Rectal smooth muscle tissue (tissue), 1 donor: ENCODE data around the gene ATP13A3.
"Not testable (repeated sequence)": the region's sequence is repeated elsewhere in the genome, so short reads cannot be mapped to it uniquely, and the experiment has no call there.

Experiments
- H3K27ac ChIP-seq: one replicate; pipeline ENCODE4 v1.7.0; 2013; ENCODE audit warnings: low read depth, low read length, inconsistent platforms
- H3K27me3 ChIP-seq: one replicate; pipeline ENCODE4 v1.7.0; 2013; ENCODE audit warnings: low read length; ENCODE audit not compliant: control insufficient read depth, insufficient read depth
- H3K36me3 ChIP-seq: one replicate; pipeline ENCODE4 v1.7.0; 2013; ENCODE audit warnings: low read length; ENCODE audit not compliant: control insufficient read depth, insufficient read depth
- H3K4me1 ChIP-seq: one replicate; pipeline ENCODE4 v1.7.0; 2013; ENCODE audit warnings: low read length; ENCODE audit not compliant: control insufficient read depth, insufficient read depth
- H3K4me3 ChIP-seq: one replicate; pipeline ENCODE4 v1.7.0; 2013; ENCODE audit warnings: low read length
- H3K9ac ChIP-seq: one replicate; pipeline ENCODE4 v1.7.0; 2013; ENCODE audit warnings: low read length

ATP13A3 gene

DNA sequence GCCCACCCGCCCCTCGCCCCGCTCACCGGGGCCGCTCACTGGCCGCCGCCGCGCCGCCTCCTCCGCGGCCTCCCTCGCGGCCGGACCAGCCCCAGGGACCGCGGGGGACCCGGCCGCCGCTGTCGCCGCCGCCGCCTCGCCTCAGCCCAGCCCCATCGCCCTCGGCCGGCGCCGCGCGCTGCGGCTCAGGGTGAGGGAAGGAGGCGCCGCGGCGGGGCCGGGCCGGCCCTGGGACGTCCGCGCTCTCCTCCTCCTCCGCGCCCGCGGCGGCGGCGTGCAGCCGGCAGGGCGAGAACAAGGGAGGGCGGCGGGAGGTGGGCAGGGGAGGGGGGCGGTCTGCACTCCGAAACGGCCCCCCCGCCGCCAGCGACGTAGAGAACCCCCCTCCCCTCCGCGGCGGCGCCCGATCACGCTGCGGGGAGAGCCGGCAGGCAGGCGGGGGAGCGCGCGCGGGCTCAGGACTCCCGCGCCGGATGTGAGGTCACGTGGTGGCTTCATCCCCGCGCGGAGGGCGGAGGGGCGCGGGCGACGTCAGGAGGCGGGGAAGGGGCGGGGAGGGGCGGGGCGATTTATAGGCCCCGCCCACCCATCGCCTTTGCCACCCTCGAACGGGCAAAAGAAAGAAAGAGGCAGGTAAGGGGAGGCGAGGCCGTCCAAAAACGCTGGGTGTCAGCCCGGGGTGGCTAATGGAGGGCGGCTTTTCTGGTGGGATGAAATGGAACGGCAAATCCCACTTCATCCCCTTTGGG lies at the start of gene ATP13A3:
Gene ATP13A3, minus strand, starts transcription at position 463 of the 749 bp plus-strand sequence. CDS start 24,812 bp downstream, outside the sequence.
- Histone ChIP-seq H3K4me3 (peak within 1 kb of the TSS; percentile 78), H3K27ac (peak within 1 kb of the TSS; percentile 74), H3K4me1 (peaks cover 3% of the 10 kb centered on the region), H3K27me3 (no peaks in the 10 kb centered on the region), H3K36me3 (no peaks in the 10 kb centered on the region), H3K9ac (peak within 1 kb of the TSS; percentile 16)

DNA sequence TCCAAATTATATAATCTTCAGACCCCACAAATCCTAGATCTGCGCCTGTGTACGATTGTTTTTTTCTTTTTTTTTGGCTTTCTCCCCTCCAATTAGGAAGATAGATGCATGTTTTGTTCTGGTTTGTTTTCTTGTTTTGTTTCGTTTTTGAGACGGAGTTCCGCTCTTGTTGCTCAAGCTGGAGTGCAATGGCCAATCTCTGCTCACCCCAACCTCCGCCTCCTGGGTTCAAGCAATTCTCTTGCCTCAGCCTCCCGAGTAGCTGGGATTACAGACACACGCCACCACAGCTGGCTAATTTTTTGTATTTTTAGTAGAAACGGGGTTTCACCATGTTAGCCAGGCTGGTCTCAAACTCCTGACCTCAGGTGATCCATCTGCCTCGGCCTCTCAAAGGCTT lies 48.4 kb upstream of the ATP13A3 start:
- not testable (repeated sequence) for H3K27me3 ChIP-seq, H3K4me1 ChIP-seq, H3K27ac ChIP-seq, H3K36me3 ChIP-seq, H3K9ac ChIP-seq, H3K4me3 ChIP-seq

DNA sequence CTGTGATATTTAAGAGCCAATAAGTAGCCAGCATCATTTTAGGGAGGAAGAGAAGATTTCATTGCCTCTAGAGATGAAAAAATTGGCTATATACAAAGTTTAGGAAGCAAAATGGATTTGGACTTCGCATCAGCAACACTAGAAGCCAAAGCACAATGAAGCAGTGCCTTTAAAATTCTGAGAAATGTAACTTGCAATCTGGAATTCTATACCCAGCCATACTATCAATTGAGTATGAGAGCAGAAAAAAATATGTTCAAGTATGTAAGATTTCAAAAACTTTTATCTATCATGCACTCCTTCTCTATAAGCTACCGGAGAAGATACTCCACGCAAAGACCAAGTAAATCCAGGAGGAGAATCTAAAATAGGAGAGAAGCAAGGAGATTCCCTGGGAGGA lies 47.4 kb upstream of the ATP13A3 start:
- H3K4me1 ChIP-seq = no peaks in the 10 kb centered on the region
- H3K4me3 ChIP-seq = no peak overlapping the region
- H3K36me3 ChIP-seq = no peaks in the 10 kb centered on the region
- no peak overlapping the region for H3K9ac ChIP-seq
- H3K27me3 ChIP-seq = no peaks in the 10 kb centered on the region
- no peak overlapping the region for H3K27ac ChIP-seq

DNA sequence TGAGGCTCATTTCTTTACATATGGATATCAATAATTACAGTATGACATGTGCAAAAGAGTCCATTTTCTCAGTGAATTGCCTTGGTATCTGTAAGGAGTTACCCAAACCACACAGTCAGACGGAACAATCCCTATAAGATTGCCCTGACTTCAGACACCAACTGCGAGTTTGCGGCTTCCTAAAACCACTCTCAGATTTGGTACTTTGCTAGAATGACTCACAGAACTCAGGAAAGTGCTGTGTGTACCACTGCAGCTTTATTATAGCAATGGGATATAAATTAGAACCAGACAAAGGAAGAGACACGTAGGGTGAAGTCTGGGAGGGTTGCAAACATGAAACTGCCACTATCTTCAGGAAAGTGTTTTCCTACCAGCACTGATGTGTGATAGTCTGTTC lies 45.8 kb upstream of the ATP13A3 start:
- no peak overlapping the region for H3K4me3 ChIP-seq
- H3K9ac ChIP-seq = no peak overlapping the region
- no peaks in the 10 kb centered on the region for H3K27me3 ChIP-seq
- no peaks in the 10 kb centered on the region for H3K4me1 ChIP-seq
- H3K27ac ChIP-seq = no peak overlapping the region
- no peaks in the 10 kb centered on the region for H3K36me3 ChIP-seq

DNA sequence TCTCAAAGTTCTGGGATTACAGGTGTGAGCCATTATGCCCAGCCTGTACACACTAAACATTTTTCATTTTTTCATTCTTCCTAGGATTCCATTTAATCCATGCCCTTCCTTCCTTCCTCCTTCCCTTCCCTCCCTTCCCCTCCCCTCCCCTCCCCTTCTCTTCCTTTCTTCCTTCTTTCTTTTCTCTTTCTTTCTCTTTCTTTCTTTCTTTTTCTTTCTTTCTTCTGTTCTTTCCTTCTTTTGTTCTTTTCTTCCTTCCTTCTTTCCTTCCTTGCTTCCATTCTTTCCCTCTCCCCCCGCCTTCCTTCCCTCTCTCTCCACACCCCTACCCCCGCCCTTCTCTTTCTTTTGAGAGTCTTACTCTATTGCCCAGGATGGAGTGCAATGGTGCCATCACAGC lies 40.9 kb upstream of the ATP13A3 start:
- Histone ChIP-seq H3K4me1 (no peaks in the 10 kb centered on the region), H3K27ac (no peak overlapping the region), H3K4me3 (no peak overlapping the region), H3K36me3 (no peaks in the 10 kb centered on the region), H3K27me3 (no peaks in the 10 kb centered on the region), H3K9ac (no peak overlapping the region)

DNA sequence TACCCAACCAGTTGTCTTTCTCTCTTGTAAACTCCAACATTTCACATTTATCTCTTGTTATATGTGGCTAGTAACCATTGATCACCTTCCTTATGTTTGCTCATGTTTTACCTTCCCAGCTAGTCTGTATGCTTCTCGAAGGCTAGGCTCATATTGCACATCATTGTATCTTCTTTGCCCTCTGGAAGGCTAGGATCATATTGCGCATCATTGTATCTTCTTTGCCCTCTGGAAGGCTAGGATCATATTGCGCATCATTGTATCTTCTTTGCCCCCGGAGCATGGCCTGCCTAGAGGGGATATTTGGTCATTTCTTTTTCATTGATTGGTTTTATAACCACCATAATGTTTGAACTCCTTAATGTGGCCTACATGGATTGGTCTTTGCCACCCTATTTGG lies 39.4 kb upstream of the ATP13A3 start:
- Histone ChIP-seq H3K9ac (no peak overlapping the region), H3K36me3 (no peaks in the 10 kb centered on the region), H3K27me3 (no peaks in the 10 kb centered on the region), H3K4me3 (no peak overlapping the region), H3K27ac (no peak overlapping the region), H3K4me1 (no peaks in the 10 kb centered on the region)

DNA sequence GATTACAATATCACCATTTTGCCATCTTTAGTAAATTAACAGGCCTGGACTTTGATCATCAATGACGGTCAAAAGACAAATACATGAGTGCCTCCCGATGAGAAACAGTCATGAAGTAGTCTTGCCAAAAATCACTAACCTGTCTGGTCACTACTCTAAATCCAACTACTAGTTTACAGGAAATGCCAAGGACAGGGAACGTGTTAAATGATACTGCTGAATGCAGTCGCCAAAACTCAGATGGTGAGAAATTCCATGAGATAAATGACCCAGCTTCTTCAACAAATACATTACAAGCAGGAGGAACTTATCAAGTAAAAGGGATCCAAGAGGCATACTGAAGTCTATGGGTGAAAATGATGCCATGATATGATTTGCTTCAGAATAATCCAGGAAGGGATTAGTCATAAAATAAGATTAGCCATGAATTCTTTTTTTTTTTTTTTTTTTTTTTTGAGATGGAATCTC lies 35.8 kb upstream of the ATP13A3 start:
- Histone ChIP-seq H3K27me3 (no peaks in the 10 kb centered on the region), H3K36me3 (no peaks in the 10 kb centered on the region), H3K9ac (no peak overlapping the region), H3K4me3 (no peak overlapping the region), H3K27ac (no peak overlapping the region), H3K4me1 (no peaks in the 10 kb centered on the region)

DNA sequence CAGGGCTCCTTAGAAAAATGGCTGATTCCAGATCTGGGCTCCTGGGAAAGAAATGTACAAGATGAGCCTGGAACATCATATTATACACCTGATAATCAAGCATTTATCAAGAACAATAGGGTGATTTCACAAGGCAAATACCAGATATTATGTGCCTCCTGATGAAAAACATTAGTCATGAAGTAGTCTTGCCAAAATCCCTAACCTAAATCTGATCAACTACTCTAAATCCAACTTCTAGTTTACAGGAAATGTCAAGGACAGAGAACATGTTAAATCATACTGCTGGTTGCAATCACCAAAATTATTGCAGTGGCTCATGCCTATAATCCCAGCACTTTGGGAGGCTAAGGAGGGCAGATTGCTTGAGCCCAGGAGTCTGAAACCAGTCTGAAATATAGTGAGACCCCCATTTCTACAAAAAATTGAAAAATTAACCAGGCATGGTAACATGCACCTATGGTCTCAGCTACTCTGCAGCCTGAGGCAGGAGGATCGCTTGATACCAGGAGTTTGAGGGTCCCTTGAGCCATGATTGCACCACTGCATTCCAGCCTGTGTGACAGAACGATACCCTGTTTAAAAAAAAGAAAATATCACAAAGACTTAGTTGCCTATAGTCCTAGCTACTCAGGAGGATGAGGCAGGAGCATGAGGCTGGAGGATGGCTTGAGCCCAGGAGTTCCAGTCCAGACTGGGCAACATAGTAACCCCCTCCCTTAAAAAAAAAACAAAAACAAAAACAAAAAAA lies 34.9 kb upstream of the ATP13A3 start:
- H3K27ac ChIP-seq = no peak overlapping the region

DNA sequence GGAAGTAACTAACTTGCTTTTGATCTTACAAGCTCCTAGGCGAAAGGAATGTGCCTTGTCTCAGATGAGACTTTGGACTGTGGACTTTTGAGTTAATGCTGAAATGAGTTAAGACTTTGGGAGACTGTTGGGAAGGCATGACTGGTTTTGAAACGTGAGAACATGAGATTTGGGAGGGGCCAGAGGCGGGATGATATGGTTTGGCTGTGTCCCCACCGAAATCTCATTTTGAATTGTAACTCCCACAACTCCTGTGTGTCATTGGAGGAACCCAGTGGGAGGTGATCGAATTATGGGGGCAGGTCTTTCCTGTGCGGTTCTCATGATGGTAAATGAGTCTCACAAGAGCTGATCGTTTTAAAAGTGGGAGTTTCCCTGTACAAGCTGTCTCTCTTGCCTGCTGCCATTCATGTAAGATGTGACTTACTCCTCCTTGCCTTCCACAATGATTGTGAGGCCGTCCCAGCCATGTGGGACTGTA lies 33.9 kb upstream of the ATP13A3 start:
- H3K27me3 ChIP-seq, H3K4me3 ChIP-seq, H3K4me1 ChIP-seq, H3K9ac ChIP-seq, H3K36me3 ChIP-seq, H3K27ac ChIP-seq: not testable (repeated sequence)

More for the DNA sequence above, 34.9 kb upstream of the ATP13A3 start:
- Histone ChIP-seq H3K9ac (no peak overlapping the region), H3K36me3 (no peaks in the 10 kb centered on the region), H3K4me1 (no peaks in the 10 kb centered on the region), H3K4me3 (no peak overlapping the region), H3K27me3 (no peaks in the 10 kb centered on the region)

DNA sequence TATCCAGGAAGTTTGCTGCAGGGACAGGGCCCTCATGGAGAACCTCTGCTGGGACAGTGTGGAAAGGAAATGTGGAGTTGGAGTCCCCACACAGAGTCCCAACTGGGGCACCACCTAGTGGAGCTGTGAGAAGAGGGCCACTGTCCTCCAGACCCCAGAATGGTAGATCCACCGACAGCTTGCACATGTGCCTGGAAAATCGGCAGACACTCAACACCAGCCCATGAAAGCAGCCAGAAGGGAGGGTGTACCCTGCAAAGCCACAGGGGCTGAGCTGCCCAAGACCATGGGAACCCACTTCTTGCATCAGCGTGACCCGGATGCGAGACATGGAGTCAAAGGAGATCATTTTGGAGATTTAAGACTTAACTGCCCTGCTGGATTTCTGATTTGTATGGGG lies 33.4 kb upstream of the ATP13A3 start:
- H3K9ac ChIP-seq, H3K36me3 ChIP-seq, H3K4me1 ChIP-seq, H3K27ac ChIP-seq, H3K4me3 ChIP-seq, H3K27me3 ChIP-seq: not testable (repeated sequence)

DNA sequence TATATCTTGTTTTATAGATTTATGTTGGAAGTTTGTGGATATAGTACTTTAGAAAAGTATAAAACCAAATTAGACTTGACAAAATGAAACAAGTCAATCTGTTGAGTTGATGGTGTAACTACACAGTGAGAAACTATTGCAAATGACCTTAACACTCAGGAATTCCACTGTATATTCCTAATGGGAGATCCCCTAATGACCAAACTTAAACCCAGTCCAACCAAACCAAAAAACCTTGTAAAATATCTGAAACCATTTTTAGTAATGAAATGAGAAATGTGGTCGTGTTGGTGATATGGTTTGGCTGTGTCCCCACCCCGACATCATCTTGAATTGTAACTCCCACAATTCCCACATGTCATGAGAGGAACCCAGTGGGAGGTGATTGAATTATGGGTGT lies 31.9 kb upstream of the ATP13A3 start:
- Histone ChIP-seq H3K36me3 (no peaks in the 10 kb centered on the region), H3K27me3 (no peaks in the 10 kb centered on the region), H3K4me1 (no peaks in the 10 kb centered on the region), H3K9ac (no peak overlapping the region), H3K4me3 (no peak overlapping the region), H3K27ac (no peak overlapping the region)

DNA sequence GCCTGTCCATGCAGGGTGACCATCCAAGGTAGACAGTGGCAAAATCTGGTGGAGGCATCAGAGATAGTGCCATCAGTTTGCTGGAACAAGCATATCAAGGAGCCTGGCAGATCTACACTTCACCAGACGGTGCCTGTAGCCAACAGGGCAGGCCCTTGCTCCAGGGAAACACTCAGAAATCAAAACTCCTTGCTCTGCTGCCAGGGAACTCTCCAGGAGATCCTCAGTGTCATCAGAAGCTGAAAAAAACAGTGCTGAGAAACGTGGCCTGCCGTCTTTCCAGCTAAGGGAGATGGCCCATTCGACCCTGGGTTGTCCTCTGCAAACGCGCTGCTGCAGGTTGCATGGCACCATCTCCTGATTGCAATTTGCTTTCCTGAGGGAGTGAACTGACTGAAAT lies 30.5 kb upstream of the ATP13A3 start:
- Histone ChIP-seq H3K27ac (no peak overlapping the region), H3K9ac (no peak overlapping the region), H3K36me3 (no peaks in the 10 kb centered on the region), H3K4me1 (no peaks in the 10 kb centered on the region), H3K27me3 (no peaks in the 10 kb centered on the region), H3K4me3 (no peak overlapping the region)
